ENCODE data around the gene COL4A1. TPM values are rescaled to one million over a fixed set of nuclear protein-coding genes. Genes with fewer than 3 reads are reported as not detected.

COL4A1 gene
- total RNA-seq, 1 experiment from 2014 or later = not detected

GRCh38 chr13:110338441-110339101, 31.6 kb upstream of the COL4A1 start:
- no peak overlapping the region for H2AFZ ChIP-seq (ENCODE audit: low read length)
- H3K9me3 ChIP-seq (ENCODE audit: low read length) = no peaks in the 10 kb centered on the region
- DNase-seq = no peak
- no peaks in the 10 kb centered on the region for H3K79me2 ChIP-seq (ENCODE audit: low read length)
- H3K9me2 ChIP-seq (replicated peaks; ENCODE audit: insufficient read depth, low read length) = no peaks in the 10 kb centered on the region
- H3K27ac ChIP-seq (ENCODE audit: low read length) = no peak overlapping the region
- no peak overlapping the region for H3K4me2 ChIP-seq (ENCODE audit: low read depth, low read length, poor library complexity, severe bottlenecking)
- H4K20me1 ChIP-seq (ENCODE audit: insufficient read depth, low read depth, low read length) = no peaks in the 10 kb centered on the region
- no peak overlapping the region for H3K4me3 ChIP-seq (ENCODE audit: low read length)
- H3K36me3 ChIP-seq (ENCODE audit: insufficient read depth, low read length) = no peaks in the 10 kb centered on the region
- no peaks in the 10 kb centered on the region for H3K4me1 ChIP-seq (ENCODE audit: low read length)
- no peak overlapping the region for H3K9ac ChIP-seq (ENCODE audit: low read length)
- no peaks in the 10 kb centered on the region for H3K27me3 ChIP-seq (ENCODE audit: low read length)

GRCh38 chr13:110337247-110337646, 30.3 kb upstream of the COL4A1 start:
- no peaks in the 10 kb centered on the region for H3K36me3 ChIP-seq (ENCODE audit: insufficient read depth, low read length)
- no peak overlapping the region for H3K9ac ChIP-seq (ENCODE audit: low read length)
- H3K4me1 ChIP-seq (ENCODE audit: low read length) = no peaks in the 10 kb centered on the region
- DNase-seq = no peak
- H3K9me2 ChIP-seq (replicated peaks; ENCODE audit: insufficient read depth, low read length) = no peaks in the 10 kb centered on the region
- no peak overlapping the region for H3K27ac ChIP-seq (ENCODE audit: low read length)
- no peaks in the 10 kb centered on the region for H4K20me1 ChIP-seq (ENCODE audit: insufficient read depth, low read depth, low read length)
- no peak overlapping the region for H2AFZ ChIP-seq (ENCODE audit: low read length)
- H3K27me3 ChIP-seq (ENCODE audit: low read length) = no peaks in the 10 kb centered on the region
- no peaks in the 10 kb centered on the region for H3K79me2 ChIP-seq (ENCODE audit: low read length)
- no peaks in the 10 kb centered on the region for H3K9me3 ChIP-seq (ENCODE audit: low read length)
- H3K4me3 ChIP-seq (ENCODE audit: low read length) = no peak overlapping the region
- H3K4me2 ChIP-seq (ENCODE audit: low read depth, low read length, poor library complexity, severe bottlenecking) = no peak overlapping the region

GRCh38 chr13:110336681-110337080, 29.7 kb upstream of the COL4A1 start:
- Histone ChIP-seq H3K79me2 (ENCODE audit: low read length) (no peaks in the 10 kb centered on the region), H3K4me1 (ENCODE audit: low read length) (no peaks in the 10 kb centered on the region), H2AFZ (ENCODE audit: low read length) (no peak overlapping the region), H3K4me2 (ENCODE audit: low read depth, low read length, poor library complexity, severe bottlenecking) (no peak overlapping the region), H3K36me3 (ENCODE audit: insufficient read depth, low read length) (no peaks in the 10 kb centered on the region), H4K20me1 (ENCODE audit: insufficient read depth, low read depth, low read length) (no peaks in the 10 kb centered on the region), H3K27ac (ENCODE audit: low read length) (no peak overlapping the region), H3K27me3 (ENCODE audit: low read length) (no peaks in the 10 kb centered on the region), H3K9ac (ENCODE audit: low read length) (no peak overlapping the region), H3K9me3 (ENCODE audit: low read length) (no peaks in the 10 kb centered on the region), H3K9me2 (replicated peaks; ENCODE audit: insufficient read depth, low read length) (no peaks in the 10 kb centered on the region), H3K4me3 (ENCODE audit: low read length) (no peak overlapping the region)
- DNase-seq = no peak

GRCh38 chr13:110336108-110336507, 29.2 kb upstream of the COL4A1 start:
- no peaks in the 10 kb centered on the region for H3K79me2 ChIP-seq (ENCODE audit: low read length)

GRCh38 chr13:110334841-110335490, 28.0 kb upstream of the COL4A1 start:
- Histone ChIP-seq H3K27me3 (ENCODE audit: low read length) (no peaks in the 10 kb centered on the region), H3K4me2 (ENCODE audit: low read depth, low read length, poor library complexity, severe bottlenecking) (no peak overlapping the region), H4K20me1 (ENCODE audit: insufficient read depth, low read depth, low read length) (no peaks in the 10 kb centered on the region), H2AFZ (ENCODE audit: low read length) (no peak overlapping the region), H3K27ac (ENCODE audit: low read length) (no peak overlapping the region), H3K36me3 (ENCODE audit: insufficient read depth, low read length) (no peaks in the 10 kb centered on the region), H3K9me2 (replicated peaks; ENCODE audit: insufficient read depth, low read length) (no peaks in the 10 kb centered on the region), H3K4me3 (ENCODE audit: low read length) (no peak overlapping the region), H3K9me3 (ENCODE audit: low read length) (no peaks in the 10 kb centered on the region), H3K79me2 (ENCODE audit: low read length) (no peaks in the 10 kb centered on the region), H3K9ac (ENCODE audit: low read length) (no peak overlapping the region), H3K4me1 (ENCODE audit: low read length) (no peaks in the 10 kb centered on the region)
- no peak for DNase-seq

More at GRCh38 chr13:110336108-110336507, 29.2 kb upstream of the COL4A1 start:
- no peak overlapping the region for H3K9ac ChIP-seq (ENCODE audit: low read length)
- H3K27me3 ChIP-seq (ENCODE audit: low read length) = no peaks in the 10 kb centered on the region
- no peak overlapping the region for H3K4me2 ChIP-seq (ENCODE audit: low read depth, low read length, poor library complexity, severe bottlenecking)
- no peaks in the 10 kb centered on the region for H3K4me1 ChIP-seq (ENCODE audit: low read length)
- H3K9me2 ChIP-seq (replicated peaks; ENCODE audit: insufficient read depth, low read length) = no peaks in the 10 kb centered on the region
- no peak for DNase-seq
- H4K20me1 ChIP-seq (ENCODE audit: insufficient read depth, low read depth, low read length) = no peaks in the 10 kb centered on the region
- H3K27ac ChIP-seq (ENCODE audit: low read length) = no peak overlapping the region
- H3K36me3 ChIP-seq (ENCODE audit: insufficient read depth, low read length) = no peaks in the 10 kb centered on the region
- H2AFZ ChIP-seq (ENCODE audit: low read length) = no peak overlapping the region
- H3K4me3 ChIP-seq (ENCODE audit: low read length) = no peak overlapping the region
- no peaks in the 10 kb centered on the region for H3K9me3 ChIP-seq (ENCODE audit: low read length)

GRCh38 chr13:110334256-110334655, 27.3 kb upstream of the COL4A1 start:
- Histone ChIP-seq H3K9me2 (replicated peaks; ENCODE audit: insufficient read depth, low read length) (no peaks in the 10 kb centered on the region), H3K4me1 (ENCODE audit: low read length) (no peaks in the 10 kb centered on the region), H3K4me2 (ENCODE audit: low read depth, low read length, poor library complexity, severe bottlenecking) (no peak overlapping the region), H2AFZ (ENCODE audit: low read length) (no peak overlapping the region), H3K9ac (ENCODE audit: low read length) (no peak overlapping the region), H3K36me3 (ENCODE audit: insufficient read depth, low read length) (no peaks in the 10 kb centered on the region), H3K27me3 (ENCODE audit: low read length) (no peaks in the 10 kb centered on the region), H4K20me1 (ENCODE audit: insufficient read depth, low read depth, low read length) (no peaks in the 10 kb centered on the region), H3K79me2 (ENCODE audit: low read length) (no peaks in the 10 kb centered on the region), H3K9me3 (ENCODE audit: low read length) (no peaks in the 10 kb centered on the region), H3K27ac (ENCODE audit: low read length) (no peak overlapping the region), H3K4me3 (ENCODE audit: low read length) (no peak overlapping the region)
- no peak for DNase-seq

- no peak overlapping the region for H3K9ac ChIP-seq (ENCODE audit: low read length)
- no peak overlapping the region for H3K4me2 ChIP-seq (ENCODE audit: low read depth, low read length, poor library complexity, severe bottlenecking)
- no peak overlapping the region for H3K27ac ChIP-seq (ENCODE audit: low read length)
- no peaks in the 10 kb centered on the region for H3K9me3 ChIP-seq (ENCODE audit: low read length)
- no peaks in the 10 kb centered on the region for H3K79me2 ChIP-seq (ENCODE audit: low read length)
- H3K36me3 ChIP-seq (ENCODE audit: insufficient read depth, low read length) = no peaks in the 10 kb centered on the region
- H3K4me3 ChIP-seq (ENCODE audit: low read length) = no peak overlapping the region
- no peak for DNase-seq
- no peaks in the 10 kb centered on the region for H3K27me3 ChIP-seq (ENCODE audit: low read length)
- no peaks in the 10 kb centered on the region for H4K20me1 ChIP-seq (ENCODE audit: insufficient read depth, low read depth, low read length)
- H2AFZ ChIP-seq (ENCODE audit: low read length) = no peak overlapping the region
- no peaks in the 10 kb centered on the region for H3K4me1 ChIP-seq (ENCODE audit: low read length)
- H3K9me2 ChIP-seq (replicated peaks; ENCODE audit: insufficient read depth, low read length) = no peaks in the 10 kb centered on the region
These were observed 26.9 kb upstream of the COL4A1 start for GRCh38 chr13:110333837-110334236.

- no peaks in the 10 kb centered on the region for H3K9me2 ChIP-seq (replicated peaks; ENCODE audit: insufficient read depth, low read length)
- no peaks in the 10 kb centered on the region for H3K4me1 ChIP-seq (ENCODE audit: low read length)
- H3K9ac ChIP-seq (ENCODE audit: low read length) = no peak overlapping the region
- DNase-seq = no peak
- no peaks in the 10 kb centered on the region for H4K20me1 ChIP-seq (ENCODE audit: insufficient read depth, low read depth, low read length)
- H3K9me3 ChIP-seq (ENCODE audit: low read length) = no peaks in the 10 kb centered on the region
- H2AFZ ChIP-seq (ENCODE audit: low read length) = no peak overlapping the region
- no peaks in the 10 kb centered on the region for H3K27me3 ChIP-seq (ENCODE audit: low read length)
- H3K4me3 ChIP-seq (ENCODE audit: low read length) = no peak overlapping the region
- no peaks in the 10 kb centered on the region for H3K79me2 ChIP-seq (ENCODE audit: low read length)
- no peak overlapping the region for H3K4me2 ChIP-seq (ENCODE audit: low read depth, low read length, poor library complexity, severe bottlenecking)
- H3K36me3 ChIP-seq (ENCODE audit: insufficient read depth, low read length) = no peaks in the 10 kb centered on the region
- H3K27ac ChIP-seq (ENCODE audit: low read length) = no peak overlapping the region
These were observed 25.8 kb upstream of the COL4A1 start for GRCh38 chr13:110332750-110333149.

All from Karpas-422 (cell line).